Posterior cingulate gyrus (tissue), 11 donors: ENCODE measurements around the gene SUGCT.

Source experiments
- DNase-seq, 10 donors: peaks; one replicate each; pipeline versions ENCODE4 v3.0.0 to v3.0.0-alpha.2; 2020 to 2021; ENCODE audit warnings: mixed read lengths in 3 of 10
- intact Hi-C: fragments of 100-400 bp; cut with DNase I; formaldehyde crosslinking; loops from one replicate; pipeline ENCODE4 v1.15.1; 2023

Gene SUGCT

DNA sequence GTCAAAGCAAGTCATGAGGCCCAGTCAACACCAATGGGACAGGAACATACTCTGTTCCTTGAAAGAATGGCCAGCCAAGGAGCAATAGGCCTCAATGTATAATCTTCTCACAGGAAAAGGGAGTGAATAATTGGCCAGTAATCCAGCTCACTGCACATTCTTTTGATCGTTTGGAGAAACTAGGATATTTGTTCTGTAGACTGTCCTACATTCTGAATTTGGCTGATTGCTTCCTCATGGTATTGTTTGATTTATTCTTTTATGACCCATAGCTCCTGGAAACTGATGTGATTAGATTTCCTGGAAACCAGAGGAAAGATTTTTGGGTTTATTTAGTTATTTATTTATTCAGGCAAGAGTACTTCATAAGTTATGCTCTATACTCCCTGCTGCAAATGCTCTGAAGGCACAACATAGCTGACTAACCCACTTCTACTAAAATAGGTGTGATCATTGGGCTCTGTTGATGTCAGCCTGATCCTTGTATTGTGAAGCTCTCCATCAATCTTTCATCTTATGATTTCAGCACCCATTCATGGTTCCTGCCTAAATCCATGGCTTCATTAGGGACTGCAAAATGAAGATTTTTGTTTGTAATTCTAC lies 745.2 kb downstream of the SUGCT start:
- intact Hi-C loops = no loop called here
- no peak for DNase-seq

DNA sequence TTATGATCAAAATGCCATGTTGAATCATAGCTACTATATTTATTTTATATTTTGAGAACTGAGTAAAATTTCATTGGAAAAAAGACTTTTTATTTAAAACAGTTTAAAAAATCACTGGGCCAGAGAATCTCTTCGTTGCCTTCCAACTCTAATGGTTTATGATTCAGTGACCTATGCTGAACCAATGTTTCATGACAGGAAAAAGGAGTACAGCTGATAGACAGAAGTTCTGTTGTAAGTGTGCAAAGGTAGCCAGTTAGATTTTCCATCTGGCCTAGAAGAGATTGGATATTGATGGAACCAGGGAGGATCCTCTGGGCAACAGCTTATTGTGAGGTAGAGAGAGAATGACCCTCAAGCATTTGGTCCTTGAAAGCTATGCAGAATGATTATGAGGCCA lies 745.8 kb downstream of the SUGCT start:
- intact Hi-C loops = no loop called here
- DNase-seq = no peak

DNA sequence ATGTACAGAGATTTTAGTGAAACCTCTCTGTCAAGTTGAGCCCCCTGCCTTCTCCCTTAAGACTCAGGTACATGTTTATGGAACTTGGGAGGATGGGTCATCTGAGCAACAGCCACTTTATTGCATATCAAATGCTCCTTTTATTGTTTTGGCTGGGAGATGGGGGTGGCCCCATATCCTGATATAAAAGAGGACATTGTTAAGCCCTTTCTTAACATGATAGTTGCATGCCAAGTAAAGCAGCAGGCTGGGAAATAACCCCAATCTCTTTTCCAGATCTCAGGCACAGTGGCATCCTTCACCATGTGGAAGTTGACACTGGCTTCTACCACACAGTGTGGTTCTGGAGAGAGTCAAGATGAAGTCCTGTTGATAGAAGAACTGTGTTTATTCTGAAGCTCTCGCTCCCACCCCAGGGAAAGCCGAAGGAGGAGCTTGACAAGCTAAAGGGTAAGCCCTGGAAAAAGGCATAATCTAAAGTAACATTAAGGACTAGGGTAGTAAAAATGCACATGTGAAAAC lies 746.7 kb downstream of the SUGCT start:
- intact Hi-C loops = no loop called here
- no peak for DNase-seq

DNA sequence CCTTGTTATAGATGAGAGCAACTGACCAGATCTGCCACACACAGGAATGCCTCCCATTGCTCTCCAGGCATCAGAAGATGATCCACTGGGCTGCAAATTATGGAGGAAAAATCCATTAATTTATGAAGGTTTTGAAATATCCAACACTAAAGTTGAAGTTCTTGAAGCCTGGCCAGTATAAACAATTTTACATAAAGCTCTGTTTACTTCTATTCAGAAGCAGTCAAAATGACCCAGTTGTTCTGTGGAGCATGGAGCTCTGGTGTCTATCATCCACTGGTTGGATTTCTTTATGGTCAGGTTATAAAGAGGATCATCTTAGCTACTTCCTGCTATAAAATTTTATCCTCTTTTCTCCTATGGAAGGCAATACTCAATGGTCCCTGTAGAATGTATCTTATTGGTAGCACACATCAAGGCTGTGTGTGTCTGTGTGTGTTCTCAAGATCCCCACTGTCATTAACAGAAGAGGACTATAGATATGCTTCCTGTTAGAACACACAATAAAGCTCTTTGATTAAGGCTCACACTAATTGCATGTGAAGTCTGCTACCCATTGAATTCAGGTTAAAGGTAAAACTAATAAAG lies 747.4 kb downstream of the SUGCT start:
- DNase-seq = no peak
- intact Hi-C loops = no loop called here

DNA sequence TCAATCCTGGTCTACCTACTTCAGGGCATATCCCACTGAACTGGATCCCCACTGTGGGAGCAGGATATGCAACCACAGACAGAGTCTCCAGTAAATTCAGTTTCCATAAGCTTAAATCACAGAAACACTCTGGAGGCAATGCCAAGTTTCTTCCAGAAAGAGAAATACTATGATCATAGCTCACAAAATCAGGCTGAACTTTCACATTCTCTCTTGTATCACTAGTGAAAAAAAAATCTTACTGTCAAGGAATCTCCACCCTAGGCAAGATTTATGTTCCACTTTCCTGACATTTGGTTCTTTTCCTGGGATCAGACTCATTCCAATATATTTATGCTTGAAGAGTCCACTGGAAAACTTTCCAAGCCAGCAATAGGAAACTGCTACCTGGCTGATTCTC lies 749.0 kb downstream of the SUGCT start:
- no peak for DNase-seq
- intact Hi-C loops = no loop called here

DNA sequence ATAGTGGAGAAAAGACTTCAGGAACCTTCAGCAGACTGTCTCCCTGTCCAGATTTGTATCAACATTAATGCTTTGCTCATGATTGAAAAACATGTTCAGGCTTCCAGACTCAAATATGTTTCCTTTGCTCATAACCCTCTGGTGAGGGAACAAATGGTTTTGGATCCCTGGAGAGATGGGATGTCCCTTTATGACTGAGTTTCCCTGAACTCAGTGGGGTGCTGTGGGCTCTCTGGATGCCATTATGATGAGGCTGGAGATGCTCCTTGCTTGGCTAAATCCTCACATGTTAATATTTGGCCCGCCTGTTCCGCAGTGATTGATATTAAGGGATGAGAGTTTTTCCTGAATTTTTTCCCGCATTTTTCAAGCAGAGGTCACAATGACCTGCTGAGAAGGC lies 749.4 kb downstream of the SUGCT start:
- no peak for DNase-seq
- intact Hi-C loops = no loop called here

DNA sequence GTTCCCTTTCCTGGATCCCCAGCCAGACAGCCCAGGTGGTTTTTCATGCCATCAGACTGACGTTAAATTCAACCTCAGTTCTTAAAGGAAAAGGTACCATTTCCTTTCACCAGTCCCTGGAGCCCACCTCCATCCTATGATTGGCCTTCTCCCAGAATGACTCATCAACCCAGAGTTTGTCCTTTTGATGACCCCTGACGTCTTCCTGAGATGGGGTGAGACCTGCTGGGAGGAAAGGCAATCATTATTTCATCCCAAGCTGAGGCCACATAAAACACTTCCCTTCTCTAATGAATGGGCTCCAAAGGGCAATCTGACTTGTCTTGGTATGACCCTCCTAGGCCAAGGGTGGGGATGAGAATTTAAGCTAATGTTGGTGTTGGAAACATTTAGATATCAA lies 750.7 kb downstream of the SUGCT start:
- DNase-seq = no peak
- intact Hi-C loops = no loop called here

DNA sequence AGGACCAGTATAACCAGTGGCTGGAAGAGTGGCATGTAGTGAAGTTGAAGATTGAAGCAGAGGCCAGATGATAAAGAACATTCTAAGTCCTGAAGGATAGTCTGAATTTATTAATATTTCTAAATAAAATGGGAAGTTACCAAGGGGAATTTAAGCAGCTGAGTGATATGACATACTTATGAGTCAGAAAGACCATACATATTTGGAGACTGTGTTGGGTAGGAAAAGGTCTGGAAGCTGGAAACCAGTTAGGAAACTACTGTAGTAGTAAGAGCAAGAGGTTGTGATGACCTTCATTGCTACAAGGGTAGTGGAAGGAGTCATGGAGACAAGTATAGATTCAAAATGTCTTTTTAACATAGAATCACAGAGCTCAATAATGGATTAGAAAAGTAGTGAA lies 752.3 kb downstream of the SUGCT start:
- intact Hi-C loops = no loop called here

DNA sequence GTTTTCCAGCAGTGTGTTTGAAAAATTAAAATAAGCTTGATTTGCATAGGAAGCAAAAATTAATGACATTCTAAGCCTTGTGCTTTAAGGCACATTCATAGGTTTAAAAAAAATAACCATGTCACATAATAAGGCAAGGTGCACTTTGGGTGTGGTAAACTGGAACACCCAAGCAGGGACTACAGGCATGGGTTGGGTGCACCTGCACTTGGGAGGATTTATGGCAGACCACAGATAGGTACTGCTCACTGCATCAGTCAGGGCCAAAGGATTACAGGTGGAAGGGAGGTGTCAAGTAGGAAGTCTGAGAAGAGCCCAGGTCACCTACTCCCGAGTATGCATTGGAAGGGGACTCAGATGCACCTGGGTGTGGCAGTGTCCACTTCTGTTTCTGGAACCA lies 753.7 kb downstream of the SUGCT start:
- DNase-seq = no peak
- intact Hi-C loops = no loop called here

More for the DNA sequence above, 752.3 kb downstream of the SUGCT start:
- DNase-seq = no peak

DNA sequence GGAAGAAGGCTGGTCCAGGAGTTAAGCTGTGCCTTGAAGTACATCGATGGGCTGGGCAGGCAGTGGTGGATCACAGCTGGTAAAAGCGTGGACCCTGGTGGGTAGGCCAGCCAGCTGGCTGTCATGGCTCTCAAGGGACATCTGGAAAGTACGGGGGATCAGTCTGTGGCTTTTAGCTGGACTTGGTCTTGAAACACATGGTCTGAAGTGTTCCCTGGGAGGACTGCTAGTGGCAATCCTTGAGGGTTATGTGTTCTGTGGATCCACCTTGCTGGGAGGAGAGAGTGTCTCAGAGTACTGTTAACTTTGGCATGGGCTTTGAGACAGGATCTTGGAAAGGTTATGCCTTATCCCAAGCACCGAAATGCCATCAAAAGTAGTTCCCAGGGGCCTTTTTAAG lies 754.3 kb downstream of the SUGCT start:
- no peak for DNase-seq

DNA sequence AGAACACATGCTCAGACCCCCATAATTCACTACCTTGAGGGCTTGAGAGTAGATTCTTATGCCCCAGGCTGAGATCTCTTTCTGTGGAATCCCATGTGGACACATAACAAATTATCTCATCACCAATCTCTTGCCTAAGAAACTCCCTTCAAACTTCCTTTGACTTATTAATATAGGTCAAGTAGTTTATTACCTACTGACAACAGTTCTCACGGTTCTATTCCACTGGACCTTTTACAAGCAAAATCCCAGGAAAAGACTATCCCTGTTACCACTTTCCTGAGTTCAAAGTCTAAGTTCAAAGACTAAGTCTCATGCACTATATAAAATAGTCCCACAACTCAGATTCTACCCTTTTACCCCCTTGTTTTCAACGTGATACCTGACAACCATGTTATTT lies 754.7 kb downstream of the SUGCT start:
- intact Hi-C loops = no loop called here
- no peak for DNase-seq

More for the DNA sequence above, 754.3 kb downstream of the SUGCT start:
- intact Hi-C loops = no loop called here

DNA sequence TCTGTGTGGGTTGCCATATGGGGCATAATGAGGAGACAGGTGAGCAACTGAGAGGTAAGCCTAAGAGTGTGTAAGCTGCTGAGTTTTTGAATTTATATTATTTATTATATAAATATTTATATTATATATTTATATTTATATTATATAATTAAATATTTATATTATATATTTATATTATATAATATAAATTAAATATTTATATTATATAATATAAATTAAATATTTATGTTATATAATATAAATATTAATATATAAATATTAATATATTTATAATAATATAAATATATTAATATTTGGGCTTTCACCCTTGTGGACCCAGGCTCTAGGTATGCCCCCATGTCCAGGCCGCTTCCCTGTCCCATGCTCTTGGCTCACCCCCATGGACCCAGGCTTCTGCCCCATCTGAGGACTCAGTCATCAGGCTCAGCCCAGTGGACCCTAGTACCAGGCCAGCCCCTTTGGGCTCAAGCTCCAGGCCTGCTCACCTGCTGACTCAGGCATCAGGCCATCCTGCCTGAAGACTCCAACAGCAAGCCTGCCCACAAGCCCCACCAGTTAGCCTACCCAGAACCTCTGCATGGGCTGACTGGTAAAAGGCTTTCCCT lies 755.4 kb downstream of the SUGCT start:
- DNase-seq = peak in 2 of 10 donors; percentile 75 to 84
- intact Hi-C loops = no loop called here

DNA sequence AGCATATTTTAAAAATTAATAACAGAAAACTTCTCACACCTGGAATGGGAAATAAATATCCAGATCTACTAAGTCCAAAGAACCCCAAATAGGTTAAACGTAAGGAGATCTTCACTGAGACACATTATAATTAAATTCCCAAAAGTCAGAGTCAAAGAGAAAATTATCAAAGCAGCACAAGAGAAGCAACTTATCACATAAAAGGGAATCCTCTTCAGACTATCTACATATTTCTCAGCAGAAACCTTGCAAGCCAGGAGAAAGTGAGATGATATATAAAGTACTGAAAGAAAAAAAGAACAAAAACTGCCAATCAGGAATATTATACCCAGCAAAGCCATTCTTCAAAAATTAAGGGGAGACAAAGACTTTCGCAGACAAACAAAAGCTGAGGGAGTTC lies 756.4 kb downstream of the SUGCT start:
- intact Hi-C loops = no loop called here
- DNase-seq = no peak

DNA sequence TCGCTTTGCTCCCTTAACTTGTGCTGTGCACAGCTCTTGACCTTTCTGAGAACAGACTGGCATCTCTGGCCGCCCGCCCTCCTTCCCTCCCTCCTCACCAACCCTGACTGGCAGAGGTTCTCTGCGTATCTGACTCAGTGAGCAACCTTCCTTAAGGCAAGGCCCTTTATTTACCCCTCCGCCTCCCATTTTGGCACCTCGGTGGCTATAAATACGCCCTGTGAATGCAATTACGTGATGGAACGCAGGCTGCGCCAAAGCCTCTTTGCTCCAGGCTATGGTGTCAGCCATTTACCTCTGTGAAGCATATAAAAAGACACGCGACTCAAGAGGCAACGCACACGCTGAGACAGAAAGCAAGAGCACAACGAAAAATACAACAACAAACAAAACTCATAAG lies 764.3 kb downstream of the SUGCT start:
- DNase-seq = no peak
- intact Hi-C loops = no loop called here

DNA sequence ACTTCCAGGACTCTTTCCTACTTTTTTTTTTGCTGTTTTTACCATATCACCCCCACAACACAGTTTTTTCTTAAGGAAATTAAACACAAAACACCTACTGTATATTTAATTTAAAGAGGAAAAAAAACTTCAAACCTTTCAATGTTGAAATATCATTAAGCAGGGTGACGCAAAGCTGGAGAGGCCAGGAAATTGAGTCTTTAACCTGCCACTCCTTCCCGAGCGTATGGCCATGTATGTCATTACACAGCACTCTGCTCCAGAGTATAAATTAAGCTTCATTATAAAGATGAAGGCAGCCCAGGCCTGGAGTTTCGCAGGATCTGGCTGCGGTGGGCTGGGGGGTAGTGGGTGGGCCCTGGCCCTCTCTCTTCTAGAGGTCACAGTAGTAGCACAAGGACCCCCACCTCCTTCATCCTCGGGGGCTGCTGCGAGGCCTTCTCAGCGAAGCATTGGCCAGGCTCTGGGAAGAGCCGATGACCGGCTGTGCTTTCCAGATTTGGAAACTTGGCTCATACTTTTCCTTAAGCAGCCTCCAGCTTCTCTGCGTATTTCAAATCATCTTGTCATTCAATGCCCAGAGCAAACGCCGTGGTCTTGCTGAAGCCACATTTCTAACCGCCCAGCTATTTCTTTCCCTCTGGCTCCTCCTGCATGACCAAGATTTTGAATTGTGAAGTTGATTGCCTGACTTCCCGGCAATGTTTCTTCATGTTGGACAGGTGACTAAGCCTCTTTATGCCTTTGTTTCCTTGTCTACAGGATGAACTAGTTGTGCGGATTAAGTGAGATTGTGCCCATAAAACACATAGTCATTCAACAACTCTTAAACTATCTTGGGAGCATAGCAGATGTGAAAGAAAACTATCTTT lies 765.1 kb downstream of the SUGCT start:
- peak in 1 of 10 donors; percentile 77 for DNase-seq
- intact Hi-C loops = no loop called here

DNA sequence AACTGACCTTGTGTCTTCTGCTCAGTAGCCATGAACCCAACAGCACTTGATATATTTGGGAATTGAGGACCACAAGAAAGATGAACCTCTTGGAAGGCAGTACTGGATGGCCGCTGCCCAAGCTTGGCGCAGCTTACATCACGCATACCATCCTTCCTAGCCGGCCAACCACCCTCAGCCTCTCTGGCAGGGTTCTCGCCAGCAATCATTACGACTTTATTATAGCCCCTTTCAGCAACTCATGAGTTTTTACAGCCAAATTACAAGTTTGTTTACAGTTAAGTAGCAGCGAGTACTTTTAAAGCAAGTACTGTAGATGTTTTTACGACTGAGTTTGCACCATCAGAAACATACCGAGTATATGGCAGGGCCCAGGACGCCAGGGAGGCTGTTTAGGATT lies 769.1 kb downstream of the SUGCT start:
- intact Hi-C loops = no loop called here
- no peak for DNase-seq

DNA sequence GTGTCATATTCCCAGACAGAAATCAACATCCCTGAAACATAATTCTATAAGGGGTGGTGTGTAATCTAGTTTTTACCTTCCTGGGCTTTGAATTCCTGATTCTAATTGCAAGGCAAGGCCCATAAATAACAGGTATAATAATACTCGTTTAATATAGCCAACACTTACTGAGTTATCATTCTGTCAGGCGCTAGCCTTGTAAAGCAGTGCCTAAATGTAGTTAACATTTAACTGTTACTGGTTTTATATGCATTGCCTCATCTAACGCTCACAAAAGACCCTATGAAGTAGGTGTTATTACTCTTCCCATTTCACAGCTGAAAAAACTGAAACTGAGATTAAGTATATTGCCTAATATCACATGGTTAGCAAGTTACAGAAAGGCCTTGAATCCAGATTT lies 772.5 kb downstream of the SUGCT start:
- intact Hi-C loops = no loop called here

DNA sequence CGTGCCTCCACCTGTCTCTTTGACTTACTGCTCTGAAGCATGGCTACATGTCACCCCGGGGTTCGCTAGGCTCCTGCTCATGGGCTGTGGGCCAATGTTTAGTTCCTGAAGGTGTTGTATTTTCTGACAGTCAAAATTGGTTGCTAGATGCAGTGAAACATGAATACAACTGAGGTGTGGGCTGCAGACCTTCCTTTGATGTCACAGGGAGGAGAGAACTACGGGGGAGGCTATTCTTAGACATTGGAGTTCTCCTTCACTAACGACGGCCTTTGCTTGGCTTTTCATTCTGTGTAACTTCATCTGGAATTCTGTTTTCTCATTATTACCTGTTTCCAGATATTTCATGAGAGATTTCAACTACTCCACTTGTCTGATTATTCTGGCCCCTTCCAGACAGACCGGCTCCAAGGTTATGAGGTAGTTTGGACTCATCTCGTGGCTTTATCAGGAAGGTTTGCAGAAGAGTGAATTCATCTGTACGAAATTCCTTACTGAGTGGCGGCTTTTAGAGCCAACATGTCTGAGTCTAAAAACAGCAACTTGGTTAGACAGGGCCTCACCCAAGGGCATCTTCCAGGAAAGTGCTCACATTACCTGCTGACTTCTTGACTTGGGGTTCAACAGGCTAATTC lies 774.7 kb downstream of the SUGCT start:
- intact Hi-C loops = no loop called here
- no peak for DNase-seq

More for the DNA sequence above, 772.5 kb downstream of the SUGCT start:
- DNase-seq = no peak
